NCI-H69 (cell line): Measurements from ENCODE around the gene NGEF.
A peak's percentile ranks its signal among the peaks of the same experiment; 100 is the strongest.
"Not testable (repeated sequence)": the region's sequence is repeated elsewhere in the genome, so short reads cannot be mapped to it uniquely, and the experiment has no call there.

Experiments
- DNase-seq: peaks from one replicate; lab custom pipeline; 2025; lab: John Stamatoyannopoulos, UW

NGEF gene

DNA sequence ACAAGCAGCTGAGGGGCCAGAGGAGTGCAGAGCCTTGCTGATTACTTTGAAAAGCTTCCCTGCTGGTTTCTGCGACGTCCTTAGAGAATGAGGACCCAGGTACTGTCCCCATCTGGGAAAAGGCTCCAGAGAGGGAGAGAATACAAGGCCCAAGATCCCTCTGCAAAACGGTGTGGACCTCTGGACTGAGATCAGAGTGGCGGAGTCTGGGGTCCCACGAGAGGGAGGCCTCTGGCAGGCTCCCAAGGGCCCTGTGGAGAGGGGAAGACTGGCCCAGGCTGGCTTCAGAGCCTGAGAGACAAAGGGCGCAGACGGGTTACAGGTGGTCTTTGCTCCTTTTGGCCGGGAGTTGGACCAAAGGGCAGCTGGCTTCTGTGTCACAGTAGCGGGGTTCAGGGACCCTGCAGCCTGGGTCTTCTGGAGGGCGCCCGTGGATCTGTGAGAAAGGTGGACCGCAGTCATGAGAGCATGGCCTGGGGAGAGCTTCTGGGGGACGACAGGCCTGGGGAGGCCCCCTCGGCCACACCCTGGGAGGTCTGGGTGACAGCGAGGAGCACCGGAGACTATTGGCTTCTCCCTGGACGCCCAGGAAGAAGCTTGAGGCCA is 142.2 kb downstream of the NGEF start:
- DNase-seq, result no peak

DNA sequence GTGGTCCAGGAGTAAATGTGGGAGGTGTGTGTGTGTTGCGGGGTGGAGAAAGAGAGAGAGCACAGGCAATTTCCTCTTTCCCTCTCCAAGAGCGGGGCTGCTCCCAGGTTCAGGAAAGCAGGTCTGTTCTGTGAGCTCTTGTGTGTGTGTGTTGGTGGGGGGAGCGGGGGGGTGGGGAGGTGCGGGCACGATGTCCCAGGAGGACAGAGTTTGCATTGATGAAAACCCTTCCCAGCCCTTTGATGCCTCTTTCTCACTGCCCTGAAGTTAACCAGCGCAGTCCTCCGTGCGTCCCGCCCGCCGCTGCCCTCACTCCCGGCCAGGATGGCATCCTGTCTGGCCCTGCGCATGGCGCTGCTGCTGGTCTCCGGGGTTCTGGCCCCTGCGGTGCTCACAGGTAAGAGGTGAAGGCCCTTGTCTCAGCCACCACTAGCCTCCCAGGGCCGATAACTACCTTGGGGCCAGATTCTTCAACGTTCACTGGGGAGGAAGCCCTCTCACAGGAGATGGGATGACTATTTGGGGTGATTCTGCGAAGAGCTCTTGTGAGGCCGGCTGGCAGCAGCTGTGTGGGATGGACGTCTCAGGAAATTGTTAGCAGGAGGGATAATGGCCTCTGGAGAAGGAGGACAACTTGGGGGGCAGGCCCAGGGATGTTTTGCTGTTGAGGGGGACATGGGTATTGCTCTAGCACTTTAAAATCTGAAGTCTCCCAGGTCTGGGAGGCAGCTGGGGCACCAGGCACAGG is 142.9 kb downstream of the NGEF start, which contains the start of gene SNORC:
Gene SNORC, plus strand, starts transcription at position 247 of the 748 bp plus-strand sequence. Its CDS starts 78 bp downstream, at position 325.
- DNase-seq, result no peak

DNA sequence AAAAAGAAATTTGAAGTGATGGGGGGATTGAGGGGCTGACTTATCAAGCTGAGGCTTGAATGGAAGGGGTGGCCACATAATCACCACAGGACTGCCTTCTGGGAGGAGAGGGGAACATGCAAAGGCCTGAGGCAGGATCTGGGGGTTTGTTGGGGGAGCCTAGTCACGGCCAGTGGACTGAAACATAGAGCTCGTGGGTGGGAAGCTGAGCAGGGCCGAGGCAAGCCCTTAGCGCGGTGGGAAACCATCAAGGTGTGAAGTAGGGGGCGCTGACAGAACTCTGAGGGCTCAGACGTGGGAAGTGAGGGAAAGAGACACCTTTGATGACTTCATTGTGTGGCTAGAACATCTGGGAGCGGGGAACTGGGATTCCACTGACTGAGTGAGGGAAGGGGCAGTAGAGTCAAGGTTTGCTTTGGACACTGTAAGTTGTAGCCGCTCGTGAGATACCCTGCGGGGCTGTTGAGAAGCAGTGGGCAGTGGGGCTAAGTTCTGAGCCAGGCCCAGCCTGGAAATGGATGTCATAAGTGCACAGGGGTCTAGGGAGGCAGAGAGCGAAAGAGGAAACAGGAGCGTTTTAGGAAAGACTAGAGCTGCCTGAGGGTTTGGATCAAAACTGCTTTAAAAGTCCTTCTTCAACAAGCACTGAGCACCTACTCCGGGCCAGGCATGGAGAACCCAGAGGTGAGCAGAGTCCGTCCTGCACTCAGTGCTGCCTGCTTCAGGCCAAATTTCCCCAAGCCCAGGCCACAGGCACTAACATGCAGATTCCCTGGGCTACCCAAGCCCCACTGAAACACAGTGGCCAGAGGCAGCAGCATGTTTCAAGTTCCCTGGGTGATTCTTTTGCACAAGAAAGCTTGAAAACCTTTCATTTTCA is 143.7 kb downstream of the NGEF start:
- DNase-seq, result no peak

DNA sequence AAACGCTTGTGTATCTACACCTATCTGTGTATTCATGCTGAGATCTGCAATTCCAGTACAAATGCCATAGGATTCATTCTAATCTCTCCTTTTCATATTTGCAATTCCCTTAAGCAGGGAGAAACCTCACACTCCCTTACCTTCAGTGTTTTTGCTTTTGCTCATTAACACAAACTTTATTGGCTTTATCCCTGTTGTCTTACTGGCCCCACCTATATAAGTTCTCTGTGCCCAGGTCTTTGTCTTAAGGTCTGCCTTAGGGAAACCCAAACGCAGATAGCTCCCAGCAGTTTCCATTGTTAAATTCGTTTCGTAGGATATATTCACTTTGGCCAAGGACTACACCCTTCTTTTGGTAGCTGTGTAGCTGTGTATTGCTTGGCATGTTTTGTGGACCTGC is 147.0 kb downstream of the NGEF start:
- no peak for DNase-seq

DNA sequence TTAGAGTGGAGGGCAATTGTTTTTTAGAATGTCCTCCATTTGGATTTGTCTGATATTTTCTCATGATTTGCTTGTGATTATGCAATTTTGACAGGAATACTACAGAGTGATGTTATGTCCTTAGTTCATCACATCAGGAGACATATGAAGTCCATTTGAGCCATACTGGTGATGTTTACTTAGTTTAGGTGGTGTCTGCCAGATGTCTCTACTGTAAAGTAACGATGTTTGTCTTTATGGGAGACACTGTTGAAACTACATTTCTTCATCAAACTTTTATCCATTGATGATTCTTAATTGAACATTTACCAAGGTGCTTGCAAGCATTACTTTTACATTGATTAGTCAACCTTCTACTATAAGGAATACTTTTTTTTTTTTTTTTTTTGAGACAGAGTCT is 147.9 kb downstream of the NGEF start:
- peak; percentile 2 for DNase-seq

DNA sequence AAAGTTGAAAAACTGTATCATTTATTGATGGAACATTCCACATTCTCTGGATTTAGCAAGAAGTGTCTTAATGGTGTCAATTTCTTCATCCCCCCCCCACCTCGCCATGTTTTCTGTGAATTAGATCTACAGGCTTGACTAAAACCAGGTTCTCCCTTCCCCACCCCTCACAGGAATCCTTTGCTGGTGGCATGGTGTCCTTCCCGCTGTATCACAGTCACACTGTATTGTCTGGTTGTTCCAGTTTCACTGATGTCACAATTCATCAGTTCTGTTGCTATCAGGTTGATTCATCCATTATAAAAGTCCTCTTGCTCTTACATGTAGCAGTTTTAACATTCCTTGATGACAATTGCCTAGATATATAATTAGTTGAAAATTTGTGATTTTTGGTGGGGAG is 149.1 kb downstream of the NGEF start:
- no peak for DNase-seq

DNA sequence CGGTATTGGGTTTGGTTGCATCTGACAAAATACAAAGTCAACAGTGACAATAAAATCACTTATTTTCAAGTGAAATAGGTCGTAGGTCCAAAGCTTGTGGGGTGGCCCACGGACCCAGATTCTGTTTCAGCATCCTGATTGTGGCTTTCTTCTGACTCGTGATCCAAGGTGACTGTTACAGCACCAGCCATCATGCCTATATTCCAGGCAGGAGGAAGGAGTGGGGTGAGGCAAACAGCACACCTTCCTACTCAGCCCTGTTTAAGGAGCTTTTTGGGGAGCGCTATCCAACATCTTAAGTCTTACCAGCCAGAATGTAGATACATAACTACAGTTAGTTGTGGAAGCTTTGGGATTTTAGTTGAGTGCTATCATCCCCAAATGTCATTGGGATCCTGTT is 151.7 kb downstream of the NGEF start:
- no peak for DNase-seq

DNA sequence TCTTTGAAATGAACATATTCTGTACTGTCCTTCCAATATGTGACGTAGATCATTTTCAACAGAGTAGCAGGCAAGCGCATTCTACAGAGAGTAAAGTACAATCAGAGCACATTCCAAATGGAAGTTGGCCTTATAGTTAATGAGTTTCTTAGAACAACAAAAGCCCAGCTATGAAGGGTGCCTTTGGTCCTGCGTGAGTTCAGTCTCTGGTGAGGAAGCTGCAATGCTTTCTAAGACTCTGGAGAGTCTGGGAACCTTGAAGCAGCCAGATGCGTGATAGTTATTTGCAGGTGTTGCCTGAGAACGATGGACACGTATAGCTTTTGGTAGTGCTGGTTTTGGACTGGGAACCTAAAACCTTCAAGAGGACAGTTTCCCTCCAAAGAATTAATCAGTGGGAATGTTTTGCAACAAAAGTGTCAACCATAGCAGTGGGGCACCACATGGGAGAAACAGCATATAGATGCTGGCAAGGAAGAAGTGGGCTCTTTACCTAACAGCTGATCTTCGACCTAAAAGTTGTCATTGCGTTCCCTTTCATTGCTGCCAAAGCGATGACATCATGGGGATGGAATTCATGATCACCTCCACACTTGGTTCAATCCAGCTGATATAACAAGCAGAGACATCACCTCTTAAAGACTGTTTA is 152.3 kb downstream of the NGEF start:
- no peak for DNase-seq

DNA sequence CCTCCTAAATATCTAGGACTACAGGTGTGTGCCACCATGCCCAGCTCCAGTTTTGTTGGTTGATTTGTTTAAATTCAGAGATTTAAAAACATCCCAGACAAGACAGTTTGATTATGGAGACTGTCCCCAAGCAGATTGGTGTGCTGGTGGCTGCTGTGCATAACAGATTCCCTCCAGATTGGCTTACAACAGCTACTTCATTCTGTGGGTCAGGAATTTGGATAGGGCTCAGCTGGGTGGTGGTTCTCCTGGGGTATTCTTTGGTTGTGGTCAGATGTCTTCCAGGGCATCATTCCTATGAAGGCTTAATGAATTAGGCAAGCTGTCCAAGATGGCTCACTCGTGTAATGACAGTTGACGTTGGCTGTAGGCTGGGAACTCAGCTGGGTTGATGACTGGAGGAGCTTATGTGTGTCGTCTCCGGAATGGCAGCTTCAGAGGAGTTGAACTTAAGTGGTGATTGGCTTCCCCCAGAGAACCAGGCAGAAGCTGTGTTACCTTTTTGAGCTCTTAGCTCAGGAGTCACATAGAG is 153.6 kb downstream of the NGEF start:
- no peak for DNase-seq

DNA sequence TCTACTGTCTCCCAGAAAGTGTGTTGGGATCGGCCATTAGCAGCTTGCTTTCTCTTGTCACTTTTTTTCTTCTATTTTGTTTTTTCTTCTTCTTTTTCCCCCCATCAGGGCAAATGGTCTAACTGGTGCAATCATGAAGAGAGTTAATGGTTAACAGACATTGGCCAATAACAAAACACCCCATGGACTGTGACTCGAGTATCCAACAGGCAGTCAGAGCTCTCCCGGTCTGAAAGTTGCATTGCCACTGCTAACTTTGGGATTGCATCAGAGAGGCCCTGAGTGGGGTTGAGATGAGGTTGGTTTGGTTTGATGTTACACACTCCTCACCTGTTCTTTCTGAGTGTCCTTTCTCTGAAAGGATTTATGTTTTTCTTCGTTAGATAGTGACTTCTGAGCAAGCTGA is 155.9 kb downstream of the NGEF start:
- no peak for DNase-seq

DNA sequence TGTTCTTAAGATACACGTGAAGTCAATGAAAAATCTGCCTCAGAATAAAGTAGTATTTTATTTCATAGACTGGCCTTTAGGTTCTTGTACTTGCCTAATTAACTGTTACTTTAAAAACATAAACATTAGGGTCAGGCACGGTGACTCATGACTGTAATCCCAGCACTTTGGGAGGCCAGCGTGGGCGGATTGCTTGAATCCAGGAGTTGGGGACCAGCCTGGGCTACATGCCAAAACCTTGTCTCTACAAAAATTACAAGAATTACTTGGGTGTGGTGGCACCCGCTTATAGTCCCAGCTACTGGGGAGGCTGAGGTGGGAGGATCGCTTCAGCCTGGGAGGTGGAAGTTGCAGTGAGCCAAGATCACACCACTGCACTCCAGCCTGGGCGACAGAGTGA is 159.0 kb downstream of the NGEF start:
- peak; percentile 17 for DNase-seq

DNA sequence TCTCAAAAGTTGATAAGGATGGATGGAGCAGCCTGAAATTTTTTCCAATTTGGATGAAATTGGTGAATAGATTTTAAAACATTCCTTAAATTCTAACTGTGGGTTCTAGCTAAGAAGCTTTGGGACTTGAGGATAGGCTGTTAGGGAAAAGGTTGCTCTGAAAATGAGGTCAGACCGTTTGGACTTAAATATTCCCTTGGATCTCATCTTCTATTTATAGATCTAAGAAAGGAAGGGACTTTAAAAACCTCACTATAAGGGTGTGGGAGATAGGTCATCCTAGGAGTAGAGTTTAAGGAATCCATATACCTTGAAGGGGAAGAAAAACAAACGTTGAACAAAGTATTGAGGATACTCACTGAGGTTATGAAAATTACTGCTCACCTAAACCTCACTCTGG is 160.4 kb downstream of the NGEF start:
- DNase-seq, result no peak

DNA sequence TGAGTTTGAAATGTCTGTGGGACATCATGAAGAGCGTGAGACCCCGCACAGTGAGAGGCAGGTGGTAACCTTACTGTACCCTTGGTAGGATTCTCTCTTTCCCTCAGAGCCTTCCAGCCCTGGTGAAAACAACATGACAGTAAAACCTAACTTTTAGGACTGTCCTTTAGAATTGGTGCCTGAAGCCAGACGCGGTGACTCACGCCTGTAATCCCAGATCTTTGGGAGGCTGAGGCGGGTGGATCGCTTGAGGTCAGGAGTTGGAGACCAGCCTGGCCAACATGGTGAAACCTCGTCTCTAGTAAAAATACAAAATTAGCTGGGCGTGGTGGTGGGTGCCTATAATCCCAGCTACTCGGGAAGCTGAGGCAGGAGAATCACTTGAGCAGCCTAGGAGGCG is 161.0 kb downstream of the NGEF start:
- not testable (repeated sequence) for DNase-seq

DNA sequence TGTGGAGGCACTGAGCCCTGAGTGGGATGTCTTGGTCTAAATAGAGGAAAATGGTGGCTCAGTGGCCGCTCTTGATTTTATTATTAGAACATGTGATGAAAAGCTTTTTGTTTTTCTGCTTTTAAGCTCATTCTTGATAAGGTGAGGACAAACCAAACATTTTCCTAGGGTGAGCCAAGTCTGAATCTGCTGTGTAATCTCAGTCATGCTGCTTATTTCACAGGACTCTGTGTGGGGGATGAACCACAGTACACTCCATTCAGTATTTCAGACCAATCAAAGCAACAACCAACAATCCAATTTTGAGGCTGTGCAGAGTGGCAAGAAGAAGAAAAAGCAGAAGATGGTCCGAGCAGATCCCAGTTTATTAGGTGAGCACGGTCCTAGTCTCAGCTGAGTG is 163.0 kb downstream of the NGEF start:
- DNase-seq, result no peak

DNA sequence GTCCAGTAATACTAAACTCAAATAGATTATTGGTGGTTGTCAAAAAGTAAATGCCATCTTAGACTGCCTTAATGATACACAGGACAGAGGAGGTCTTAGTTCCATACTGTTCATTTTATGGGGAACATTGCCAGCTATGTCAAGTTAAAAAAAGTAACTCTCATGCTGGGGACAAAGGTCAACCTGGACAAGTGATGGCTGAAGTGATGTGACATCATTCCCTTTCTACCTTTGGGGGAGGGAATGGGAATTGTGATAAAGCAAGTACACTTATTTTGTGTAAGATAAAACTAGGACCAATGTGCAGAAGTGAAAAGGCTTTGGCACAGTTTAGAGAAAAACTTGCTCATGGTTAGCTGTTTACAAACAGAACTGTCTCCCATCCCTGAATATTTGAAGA is 167.0 kb downstream of the NGEF start:
- DNase-seq, result no peak

DNA sequence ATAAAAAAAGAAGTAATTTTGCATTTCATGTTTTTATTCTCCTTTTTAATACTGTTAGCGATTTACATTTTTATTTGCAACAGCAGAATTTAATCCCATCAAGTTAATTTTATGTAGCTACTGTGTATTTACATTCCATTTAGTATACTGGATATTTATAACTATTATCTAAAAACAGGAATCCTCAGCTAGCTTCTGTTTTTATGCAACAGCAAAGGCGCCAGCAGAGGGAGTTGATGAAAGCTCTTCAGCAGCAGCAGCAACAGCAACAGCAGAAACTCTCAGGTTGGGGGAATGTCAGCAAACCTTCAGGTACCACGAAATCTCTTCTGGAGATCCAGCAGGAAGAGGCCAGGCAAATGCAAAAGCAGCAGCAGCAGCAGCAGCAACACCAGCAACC is 169.2 kb downstream of the NGEF start:
- no peak for DNase-seq

DNA sequence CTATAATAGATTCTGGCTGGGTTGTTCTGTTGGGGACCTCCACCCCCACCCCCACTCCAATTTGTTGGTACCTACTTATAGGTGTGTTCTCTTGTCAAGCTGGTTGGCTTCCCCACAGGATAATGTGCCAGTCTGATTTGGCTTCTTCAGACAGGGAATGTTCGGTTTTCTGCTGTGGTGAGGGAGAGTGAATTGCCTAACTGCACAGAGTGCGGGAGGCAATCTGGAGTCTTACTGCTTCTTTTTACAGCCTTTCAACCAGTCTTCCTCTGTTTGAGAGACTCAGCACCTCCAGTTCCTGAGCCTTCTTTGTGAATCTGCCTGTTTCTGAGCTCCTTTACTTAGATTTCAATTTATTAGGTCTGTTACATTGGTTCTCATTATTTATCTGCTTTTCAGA is 170.4 kb downstream of the NGEF start:
- DNase-seq, result no peak

DNA sequence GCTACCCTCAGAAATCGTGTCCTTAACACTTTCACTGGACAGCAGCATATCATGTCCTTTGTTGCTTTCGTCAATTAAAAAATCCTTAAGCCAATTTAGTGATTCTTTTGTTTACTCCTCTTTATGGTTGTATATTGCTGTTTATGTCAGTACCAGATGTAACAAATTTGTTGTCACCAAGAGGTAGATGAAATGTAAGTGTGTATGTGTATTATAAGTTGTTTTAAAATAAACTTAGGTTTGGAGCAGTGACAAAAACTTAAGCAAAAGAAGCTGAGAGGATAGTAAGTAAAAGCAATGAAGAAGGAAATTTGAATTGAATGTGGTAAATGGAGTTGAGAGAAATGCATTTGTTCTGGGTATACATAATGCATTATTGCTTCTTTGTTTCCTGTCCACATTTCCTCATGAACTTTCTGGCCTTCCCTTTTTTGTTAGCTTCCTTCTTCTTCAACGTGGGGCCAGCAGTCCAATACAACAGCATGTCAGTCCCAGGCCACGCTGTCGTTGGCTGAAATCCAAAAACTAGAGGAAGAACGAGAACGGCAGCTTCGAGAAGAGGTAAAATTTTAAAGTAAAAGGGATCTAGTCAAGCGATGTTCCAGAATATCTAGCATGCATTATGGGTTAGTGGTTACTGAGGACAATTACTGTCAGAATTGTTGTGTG is 173.5 kb downstream of the NGEF start:
- DNase-seq, result no peak

DNA sequence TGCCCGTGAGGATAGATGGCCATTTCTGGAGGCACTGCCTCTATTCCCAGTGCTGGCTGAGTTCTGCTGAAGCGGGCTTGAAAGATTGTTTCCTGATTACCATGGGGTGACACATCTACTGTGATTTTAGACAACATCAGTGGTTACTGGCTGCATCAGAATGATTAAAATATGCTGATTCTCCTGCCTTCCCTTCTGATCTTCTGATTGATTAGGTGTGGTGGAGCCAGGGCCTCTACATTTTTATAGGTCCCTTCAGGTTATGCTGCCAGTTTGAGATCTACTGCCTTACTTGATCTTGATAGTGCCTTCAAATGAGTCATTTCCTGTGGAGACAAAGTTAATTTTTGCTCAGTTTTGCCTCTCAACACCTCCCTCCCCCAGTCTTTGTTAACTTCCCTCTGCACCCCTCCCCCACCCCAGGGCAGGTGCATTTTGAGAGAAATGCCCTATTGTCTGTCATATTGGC is 174.6 kb downstream of the NGEF start:
- DNase-seq, result no peak

DNA sequence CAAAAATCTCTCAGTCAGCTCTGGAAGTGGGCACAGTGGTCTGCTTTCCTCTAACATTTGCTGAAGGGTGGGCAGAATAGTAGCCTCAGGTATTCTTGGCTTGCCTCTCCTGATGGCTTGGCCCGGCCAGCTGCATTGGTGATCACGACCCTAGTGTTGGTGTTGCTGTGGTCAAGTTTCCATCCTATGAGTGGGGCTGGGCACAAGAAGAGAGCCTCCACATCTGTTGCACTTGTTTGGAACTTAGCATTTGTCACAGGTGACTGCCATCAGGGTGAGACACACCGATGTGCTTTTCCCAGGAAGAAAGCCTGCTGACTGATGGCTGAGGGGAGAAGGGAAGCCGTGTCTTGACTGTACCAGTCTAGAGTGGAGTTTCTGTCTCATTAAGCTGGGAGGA is 176.1 kb downstream of the NGEF start:
- DNase-seq, result no peak

DNA sequence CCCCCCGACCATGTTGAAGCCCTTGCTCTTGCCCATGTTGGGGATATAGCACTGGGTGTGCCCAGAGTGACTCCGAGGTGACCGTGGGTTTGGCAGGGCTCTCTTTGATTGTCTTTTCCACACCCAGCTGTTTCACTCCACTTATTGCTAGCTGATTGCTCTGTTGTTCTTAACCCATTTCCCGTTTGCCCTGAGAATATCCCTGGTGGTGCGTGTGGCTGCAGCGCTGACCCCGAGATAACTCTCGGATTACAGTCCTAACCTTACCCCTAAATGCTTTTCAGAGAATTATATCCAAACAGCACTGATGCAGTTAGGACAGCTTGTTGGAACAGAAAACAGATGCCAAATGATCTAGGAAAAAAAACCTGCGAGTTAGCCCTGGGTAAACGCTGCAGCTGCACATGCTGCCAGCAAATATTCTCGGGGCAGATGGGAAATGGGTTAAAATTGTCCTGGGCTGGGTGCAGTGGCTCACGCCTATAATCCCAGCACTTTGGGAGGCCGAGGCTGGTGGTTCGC is 177.3 kb downstream of the NGEF start:
- no peak for DNase-seq
